ENCODE results near the gene CSE1L. TPM values are rescaled to one million over a fixed set of nuclear protein-coding genes. Genes with fewer than 3 reads are reported as not detected.
"Not testable (repeated sequence)": the region's sequence is repeated elsewhere in the genome, so short reads cannot be mapped to it uniquely, and the experiment has no call there.

The CSE1L gene
- total RNA-seq, 1 experiment from 2014 or later = 193 TPM

DNA sequence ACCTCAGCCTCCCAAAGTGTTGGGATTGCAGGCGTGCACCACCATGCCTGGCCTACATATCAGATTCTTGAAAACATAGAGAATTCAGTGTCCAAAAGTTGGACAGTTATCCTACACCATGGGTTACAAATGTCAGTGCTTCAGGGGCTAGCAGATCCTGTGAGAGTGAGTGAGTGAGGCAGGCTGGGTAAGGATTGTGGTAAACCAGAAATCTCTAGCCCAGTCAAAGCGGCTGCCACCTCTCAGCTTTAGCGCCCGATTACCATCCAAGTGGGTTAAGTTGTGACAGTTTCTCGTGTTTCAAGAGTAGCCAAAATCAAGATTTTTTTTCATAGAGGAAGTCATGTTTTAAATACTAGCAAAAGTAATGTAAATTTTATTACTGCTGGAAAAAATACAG is 21.9 kb upstream of the CSE1L start:
- Histone ChIP-seq H3K9me3 (ENCODE audit: low read depth, low read length, poor library complexity, severe bottlenecking) (no peaks in the 10 kb centered on the region), H3K27ac (ENCODE audit: low read depth, low read length, poor library complexity, severe bottlenecking) (no peak overlapping the region), H3K27me3 (replicated peaks; ENCODE audit: insufficient read depth, low read depth, low read length, poor library complexity) (no peaks in the 10 kb centered on the region), H3K36me3 (ENCODE audit: insufficient read depth, low read length, poor library complexity, severe bottlenecking) (peaks cover 38% of the 10 kb centered on the region), H3K4me1 (ENCODE audit: insufficient read depth, low read length, poor library complexity, severe bottlenecking) (no peaks in the 10 kb centered on the region), H3K4me3 (ENCODE audit: low read depth, low read length, poor library complexity, severe bottlenecking) (no peak overlapping the region)
- no peak for TF ChIP-seq EZH2 (IDR thresholded peaks at IDR 0.05; ENCODE audit: borderline replicate concordance, low read depth, low read length, poor library complexity, severe bottlenecking)
- TF ChIP-seq, protein P1, sequence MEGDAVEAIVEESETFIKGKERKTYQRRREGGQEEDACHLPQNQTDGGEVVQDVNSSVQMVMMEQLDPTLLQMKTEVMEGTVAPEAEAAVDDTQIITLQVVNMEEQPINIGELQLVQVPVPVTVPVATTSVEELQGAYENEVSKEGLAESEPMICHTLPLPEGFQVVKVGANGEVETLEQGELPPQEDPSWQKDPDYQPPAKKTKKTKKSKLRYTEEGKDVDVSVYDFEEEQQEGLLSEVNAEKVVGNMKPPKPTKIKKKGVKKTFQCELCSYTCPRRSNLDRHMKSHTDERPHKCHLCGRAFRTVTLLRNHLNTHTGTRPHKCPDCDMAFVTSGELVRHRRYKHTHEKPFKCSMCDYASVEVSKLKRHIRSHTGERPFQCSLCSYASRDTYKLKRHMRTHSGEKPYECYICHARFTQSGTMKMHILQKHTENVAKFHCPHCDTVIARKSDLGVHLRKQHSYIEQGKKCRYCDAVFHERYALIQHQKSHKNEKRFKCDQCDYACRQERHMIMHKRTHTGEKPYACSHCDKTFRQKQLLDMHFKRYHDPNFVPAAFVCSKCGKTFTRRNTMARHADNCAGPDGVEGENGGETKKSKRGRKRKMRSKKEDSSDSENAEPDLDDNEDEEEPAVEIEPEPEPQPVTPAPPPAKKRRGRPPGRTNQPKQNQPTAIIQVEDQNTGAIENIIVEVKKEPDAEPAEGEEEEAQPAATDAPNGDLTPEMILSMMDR (conservative IDR thresholded peaks at IDR 0.05; ENCODE audit: low read depth, low read length) = no peak
- intact Hi-C loops (cut with micrococcal nuclease; ENCODE audit: unreplicated experiment) = no loop called here
- no TSS peak for BruUV-seq (replicated peaks)
- CTCF ChIA-PET = no interaction called here
- DNase-seq (ENCODE audit: low spot score) = no peak
- POLR2A ChIA-PET (ENCODE audit: low non-redundant PET) = no interaction called here

GRCh38 chr20:49028177-49028576 is 17.9 kb upstream of the CSE1L start:
- H3K4me3 ChIP-seq (ENCODE audit: low read depth, low read length, poor library complexity, severe bottlenecking); H3K27ac ChIP-seq (ENCODE audit: low read depth, low read length, poor library complexity, severe bottlenecking); BruUV-seq (replicated peaks); POLR2A ChIA-PET (ENCODE audit: low non-redundant PET); H3K4me1 ChIP-seq (ENCODE audit: insufficient read depth, low read length, poor library complexity, severe bottlenecking); CTCF ChIA-PET; H3K9me3 ChIP-seq (ENCODE audit: low read depth, low read length, poor library complexity, severe bottlenecking); intact Hi-C loops (cut with micrococcal nuclease; ENCODE audit: unreplicated experiment); H3K27me3 ChIP-seq (replicated peaks; ENCODE audit: insufficient read depth, low read depth, low read length, poor library complexity); DNase-seq (ENCODE audit: low spot score): not testable (repeated sequence)
- peaks cover 46% of the 10 kb centered on the region for H3K36me3 ChIP-seq (ENCODE audit: insufficient read depth, low read length, poor library complexity, severe bottlenecking)

GRCh38 chr20:49028684-49029083 is 17.4 kb upstream of the CSE1L start:
- ChIA-PET CTCF (interaction anchor here (0.5 to 0.7 kb wide), 3 partner anchors 104 to 510 kb away, joined by 3 to 4 read pairs (median 3); no protein-coding TSS in a partner anchor), POLR2A (ENCODE audit: low non-redundant PET) (no interaction called here)
- no peaks in the 10 kb centered on the region for H3K9me3 ChIP-seq (ENCODE audit: low read depth, low read length, poor library complexity, severe bottlenecking)
- H3K27ac ChIP-seq (ENCODE audit: low read depth, low read length, poor library complexity, severe bottlenecking) = no peak overlapping the region
- H3K27me3 ChIP-seq (replicated peaks; ENCODE audit: insufficient read depth, low read depth, low read length, poor library complexity) = no peaks in the 10 kb centered on the region
- no peaks in the 10 kb centered on the region for H3K4me1 ChIP-seq (ENCODE audit: insufficient read depth, low read length, poor library complexity, severe bottlenecking)
- peaks cover 50% of the 10 kb centered on the region for H3K36me3 ChIP-seq (ENCODE audit: insufficient read depth, low read length, poor library complexity, severe bottlenecking)
- no peak overlapping the region for H3K4me3 ChIP-seq (ENCODE audit: low read depth, low read length, poor library complexity, severe bottlenecking)
- intact Hi-C loops (cut with micrococcal nuclease; ENCODE audit: unreplicated experiment) = no loop called here
- DNase-seq (ENCODE audit: low spot score) = peak; percentile 48
- TF ChIP-seq EZH2 (IDR thresholded peaks at IDR 0.05; ENCODE audit: borderline replicate concordance, low read depth, low read length, poor library complexity, severe bottlenecking) = no peak
- TF ChIP-seq, protein P1 (conservative IDR thresholded peaks at IDR 0.05; ENCODE audit: low read depth, low read length) = peak; percentile 57
- no TSS peak for BruUV-seq (replicated peaks)

- Histone ChIP-seq H3K27ac (ENCODE audit: low read depth, low read length, poor library complexity, severe bottlenecking) (no peak overlapping the region), H3K4me3 (ENCODE audit: low read depth, low read length, poor library complexity, severe bottlenecking) (no peak overlapping the region), H3K27me3 (replicated peaks; ENCODE audit: insufficient read depth, low read depth, low read length, poor library complexity) (no peaks in the 10 kb centered on the region), H3K36me3 (ENCODE audit: insufficient read depth, low read length, poor library complexity, severe bottlenecking) (peaks cover 50% of the 10 kb centered on the region), H3K4me1 (ENCODE audit: insufficient read depth, low read length, poor library complexity, severe bottlenecking) (no peaks in the 10 kb centered on the region), H3K9me3 (ENCODE audit: low read depth, low read length, poor library complexity, severe bottlenecking) (no peaks in the 10 kb centered on the region)
- ChIA-PET CTCF (interaction anchor here (0.5 to 0.7 kb wide), 3 partner anchors 103 to 509 kb away, joined by 3 to 4 read pairs (median 3); no protein-coding TSS in a partner anchor), POLR2A (ENCODE audit: low non-redundant PET) (no interaction called here)
- intact Hi-C loops (cut with micrococcal nuclease; ENCODE audit: unreplicated experiment) = no loop called here
- no TSS peak for BruUV-seq (replicated peaks)
- DNase-seq (ENCODE audit: low spot score) = no peak
- TF ChIP-seq, protein P1 (conservative IDR thresholded peaks at IDR 0.05; ENCODE audit: low read depth, low read length) = no peak
- TF ChIP-seq EZH2 (IDR thresholded peaks at IDR 0.05; ENCODE audit: borderline replicate concordance, low read depth, low read length, poor library complexity, severe bottlenecking) = no peak
Measured at GRCh38 chr20:49029203-49029602, 16.9 kb upstream of the CSE1L start.
